ENCODE measurements around the gene CRYBA1.

Gene CRYBA1

GRCh38 chr17:29237476-29238132 lies 9.1 kb upstream of the CRYBA1 start:
- no peak for DNase-seq (ENCODE audit: low read depth)
- TF ChIP-seq CTCF (IDR thresholded peaks at IDR 0.05; ENCODE audit: control insufficient read depth, insufficient read depth, low read depth, low read length, missing control alignments) = no peak
- no peak overlapping the region for H3K4me3 ChIP-seq (ENCODE audit: control insufficient read depth, low read depth, low read length)

GRCh38 chr17:29238133-29238850 lies 8.4 kb upstream of the CRYBA1 start:
- no peak for DNase-seq (ENCODE audit: low read depth)
- TF ChIP-seq CTCF (IDR thresholded peaks at IDR 0.05; ENCODE audit: control insufficient read depth, insufficient read depth, low read depth, low read length, missing control alignments) = no peak
- no peak overlapping the region for H3K4me3 ChIP-seq (ENCODE audit: control insufficient read depth, low read depth, low read length)

DNA sequence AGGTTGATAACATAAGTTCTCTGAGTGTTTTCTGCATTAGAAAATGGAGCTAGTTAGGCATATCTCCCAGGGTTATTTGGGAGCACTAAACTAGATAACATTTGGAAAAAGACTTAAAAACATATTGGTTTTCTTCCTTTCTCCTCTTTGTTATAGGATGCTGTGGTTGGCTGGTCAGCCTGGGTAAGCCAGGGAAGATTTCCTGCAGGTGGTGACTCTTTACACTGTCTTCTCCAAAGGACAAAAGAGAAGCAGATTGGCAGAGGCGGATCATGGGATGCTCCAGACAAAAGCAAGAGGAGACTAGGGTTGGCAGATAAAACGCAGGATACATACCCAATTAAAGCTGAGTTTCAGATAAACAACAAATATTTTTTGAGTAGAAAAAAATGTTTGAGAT lies 6.2 kb upstream of the CRYBA1 start:
- no peak overlapping the region for H3K4me3 ChIP-seq (ENCODE audit: control insufficient read depth, low read depth, low read length)
- no peak for TF ChIP-seq CTCF (IDR thresholded peaks at IDR 0.05; ENCODE audit: control insufficient read depth, insufficient read depth, low read depth, low read length, missing control alignments)
- DNase-seq (ENCODE audit: low read depth) = no peak

DNA sequence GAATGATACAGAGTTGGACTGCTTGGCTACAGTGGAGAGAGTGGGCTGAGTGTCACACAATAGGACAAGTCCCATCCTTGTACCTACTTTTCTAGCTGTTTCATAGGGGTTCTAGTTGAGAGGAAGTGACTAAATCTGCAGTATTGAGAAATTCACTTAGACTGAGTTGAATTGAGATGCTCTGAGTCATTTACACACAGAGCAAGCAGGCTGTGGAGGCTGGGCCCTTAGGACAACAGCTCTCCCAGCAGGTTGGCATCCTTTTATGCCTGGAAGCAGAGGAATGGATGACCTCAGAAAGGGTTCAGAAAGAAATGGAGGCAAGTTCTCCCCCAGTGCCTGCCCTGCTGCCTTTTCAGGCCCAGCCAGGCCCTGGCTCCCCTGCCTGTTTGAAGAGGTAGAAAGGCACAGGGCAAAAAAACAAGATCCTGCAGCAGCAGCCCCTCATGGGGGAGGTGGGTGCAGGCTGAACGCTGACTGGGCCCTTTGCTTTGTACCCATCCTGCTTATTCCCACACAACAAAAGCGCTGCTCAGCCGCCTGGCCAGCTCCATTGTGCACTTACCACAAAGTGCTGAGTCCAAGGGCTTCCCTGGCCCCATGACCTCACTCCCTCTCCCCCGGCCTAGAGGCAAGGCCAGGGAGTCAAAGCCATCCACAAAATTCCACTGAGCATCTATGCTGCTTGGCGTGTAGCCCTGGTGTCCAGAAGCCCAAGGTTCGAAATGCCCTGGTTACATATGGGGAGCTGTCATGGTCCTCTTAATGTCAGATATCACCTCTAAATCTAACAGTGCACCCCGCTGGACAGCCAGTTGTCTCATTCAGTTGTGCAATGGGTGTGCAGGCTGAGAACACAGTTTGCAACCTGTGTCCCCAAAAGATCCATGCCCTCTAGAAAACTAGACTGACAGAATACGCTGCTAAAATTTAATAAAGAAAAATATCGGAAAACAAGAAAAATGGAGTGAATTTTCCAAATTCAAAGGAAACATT lies 5.4 kb upstream of the CRYBA1 start:
- peak; percentile 90 for DNase-seq (ENCODE audit: low read depth)
- no peak overlapping the region for H3K4me3 ChIP-seq (ENCODE audit: control insufficient read depth, low read depth, low read length)
- TF ChIP-seq CTCF (IDR thresholded peaks at IDR 0.05; ENCODE audit: control insufficient read depth, insufficient read depth, low read depth, low read length, missing control alignments) = peak; percentile 25

GRCh38 chr17:29242051-29242450 lies 4.6 kb upstream of the CRYBA1 start:
- H3K4me3 ChIP-seq (ENCODE audit: control insufficient read depth, low read depth, low read length) = no peak overlapping the region
- no peak for DNase-seq (ENCODE audit: low read depth)
- no peak for TF ChIP-seq CTCF (IDR thresholded peaks at IDR 0.05; ENCODE audit: control insufficient read depth, insufficient read depth, low read depth, low read length, missing control alignments)

- no peak for DNase-seq (ENCODE audit: low read depth)
- H3K4me3 ChIP-seq (ENCODE audit: control insufficient read depth, low read depth, low read length) = no peak overlapping the region
- TF ChIP-seq CTCF (IDR thresholded peaks at IDR 0.05; ENCODE audit: control insufficient read depth, insufficient read depth, low read depth, low read length, missing control alignments) = no peak
These were observed 3.9 kb upstream of the CRYBA1 start for GRCh38 chr17:29242790-29243189.

All from AG09309 (cell line).